NCI-H2081 (cell line): ENCODE results near the gene RPGRIP1.
A peak's percentile ranks its signal among the peaks of the same experiment; 100 is the strongest.
"Not testable (repeated sequence)": the region's sequence is repeated elsewhere in the genome, so short reads cannot be mapped to it uniquely, and the experiment has no call there.

Experiments
- DNase-seq, 2 experiments: peaks; one replicate each; lab custom pipeline; 2025; lab: John Stamatoyannopoulos, UW

RPGRIP1 gene

GRCh38 chr14:21258889-21259787 lies 20.7 kb upstream of the RPGRIP1 start:
- DNase-seq: no peak

GRCh38 chr14:21261824-21262223 lies 18.1 kb upstream of the RPGRIP1 start:
- no peak for DNase-seq

GRCh38 chr14:21262410-21262809 lies 17.5 kb upstream of the RPGRIP1 start:
- no peak for DNase-seq

- DNase-seq: no peak
These were observed 16.4 kb upstream of the RPGRIP1 start for GRCh38 chr14:21263284-21264024.

- peak in 1 of 2 experiments; percentile 13 for DNase-seq
These were observed 15.7 kb upstream of the RPGRIP1 start for GRCh38 chr14:21264025-21264801.

GRCh38 chr14:21267431-21267845 lies 12.4 kb upstream of the RPGRIP1 start:
- no peak for DNase-seq

GRCh38 chr14:21267886-21268616 lies 11.8 kb upstream of the RPGRIP1 start:
- no peak for DNase-seq

GRCh38 chr14:21268617-21269251 lies 11.1 kb upstream of the RPGRIP1 start:
- peak; percentile 53 to 65 for DNase-seq

- peak; percentile 100 for DNase-seq
These were observed 10.4 kb upstream of the RPGRIP1 start, which contains the start of gene HNRNPC for GRCh38 chr14:21269252-21270046. Gene HNRNPC (minus strand): TSS chr14:21269442. CDS start chr14:21234193, 35,249 bp downstream.

- not testable (repeated sequence) for DNase-seq
These were observed 7.2 kb upstream of the RPGRIP1 start for GRCh38 chr14:21272661-21273060.

GRCh38 chr14:21275261-21275858 lies 4.5 kb upstream of the RPGRIP1 start:
- no peak for DNase-seq

- no peak for DNase-seq
These were observed 1.3 kb upstream of the RPGRIP1 start for GRCh38 chr14:21278632-21279031.

GRCh38 chr14:21281917-21282316 lies 2.0 kb downstream of the RPGRIP1 start:
- DNase-seq: not testable (repeated sequence)

GRCh38 chr14:21286516-21286915 lies 6.6 kb downstream of the RPGRIP1 start:
- not testable (repeated sequence) for DNase-seq

GRCh38 chr14:21287168-21287567 lies 7.3 kb downstream of the RPGRIP1 start:
- DNase-seq: no peak

- DNase-seq: not testable (repeated sequence)
These were observed 14.1 kb downstream of the RPGRIP1 start for GRCh38 chr14:21294026-21294425.

- no peak for DNase-seq
These were observed 18.5 kb downstream of the RPGRIP1 start for GRCh38 chr14:21298358-21298757.

- DNase-seq: no peak
These were observed 19.8 kb downstream of the RPGRIP1 start for GRCh38 chr14:21299562-21300130.

GRCh38 chr14:21300892-21301291 lies 21.0 kb downstream of the RPGRIP1 start:
- DNase-seq: peak; percentile 41
